Activated CD8-positive, alpha-beta memory T cell treated with anti-CD3 and anti-CD28 coated beads for 36 hours (primary cell): ENCODE measurements around the gene DCN. TPM values are rescaled to one million over a fixed set of nuclear protein-coding genes. Genes with fewer than 3 reads are reported as not detected.

Source experiments
- CTCF ChIA-PET: fragments of 350-600 bp; sonication (Branson Sonifier 250); formaldehyde crosslinking; loops from one replicate; lab custom pipeline; 2021; ENCODE audit warnings: antibody characterized with exemption; lab: Charles Lee
- POLR2A ChIA-PET: fragments of 350-600 bp; sonication (Branson Sonifier 250); formaldehyde crosslinking; loops from one replicate; lab custom pipeline; 2021; ENCODE audit warnings: antibody characterized with exemption; lab: Charles Lee
- total RNA-seq, 2 experiments: library from RNA; stranded (reverse); gene quantifications; one replicate each; pipeline ENCODE4 v1.2.3, GENCODE V29; 2021

Gene DCN
- total RNA-seq, 2 experiments from 2014 or later = not detected

DNA sequence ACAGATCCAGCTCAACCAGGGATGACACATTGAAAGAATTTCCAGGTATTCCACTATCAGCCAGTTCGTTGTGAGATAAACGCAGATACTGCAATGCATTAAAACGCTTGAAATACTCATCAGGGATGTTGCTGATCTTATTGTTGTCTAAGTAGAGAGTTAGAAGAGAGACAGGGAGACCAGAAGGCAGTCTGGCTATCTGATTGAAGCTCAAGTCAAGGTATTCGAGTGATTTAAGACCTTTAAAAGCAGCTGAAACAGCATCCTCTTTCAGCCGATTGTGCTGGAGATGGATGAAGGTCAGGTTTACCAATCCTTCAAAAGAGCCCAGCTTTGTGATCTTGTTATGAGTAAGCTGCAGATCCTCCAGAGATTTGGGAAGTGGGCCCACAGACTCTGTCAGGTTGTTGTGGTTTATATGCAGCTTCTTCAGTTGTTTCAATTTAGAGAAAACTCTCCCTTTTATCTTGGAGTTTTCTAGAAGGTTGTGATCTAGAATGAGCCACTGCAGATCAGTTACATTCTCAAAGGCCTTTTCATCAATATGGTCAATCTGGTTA lies 74.3 kb downstream of the DCN start:
- POLR2A ChIA-PET = no interaction called here

DNA sequence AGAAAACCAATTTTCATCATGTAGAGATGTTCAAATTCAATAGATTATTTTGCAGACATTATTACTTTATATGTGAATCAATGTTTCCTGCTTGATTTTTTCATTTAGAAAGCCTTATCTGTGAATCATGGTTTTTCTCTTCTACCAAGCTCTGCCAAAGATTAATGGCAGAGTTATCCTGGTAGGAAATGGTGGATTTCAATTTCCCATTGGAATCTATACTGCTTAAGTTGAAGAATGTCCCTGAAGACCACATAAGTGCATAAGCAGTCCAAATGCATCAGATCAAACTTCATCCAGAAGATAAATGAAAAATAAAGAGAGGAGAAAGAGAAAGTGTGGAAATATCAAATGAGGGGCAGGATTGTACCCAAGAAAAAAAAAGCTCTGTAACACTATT lies 76.3 kb downstream of the DCN start:
- POLR2A ChIA-PET = no interaction called here
- CTCF ChIA-PET = no interaction called here

More for the DNA sequence above, 74.3 kb downstream of the DCN start:
- CTCF ChIA-PET = no interaction called here

DNA sequence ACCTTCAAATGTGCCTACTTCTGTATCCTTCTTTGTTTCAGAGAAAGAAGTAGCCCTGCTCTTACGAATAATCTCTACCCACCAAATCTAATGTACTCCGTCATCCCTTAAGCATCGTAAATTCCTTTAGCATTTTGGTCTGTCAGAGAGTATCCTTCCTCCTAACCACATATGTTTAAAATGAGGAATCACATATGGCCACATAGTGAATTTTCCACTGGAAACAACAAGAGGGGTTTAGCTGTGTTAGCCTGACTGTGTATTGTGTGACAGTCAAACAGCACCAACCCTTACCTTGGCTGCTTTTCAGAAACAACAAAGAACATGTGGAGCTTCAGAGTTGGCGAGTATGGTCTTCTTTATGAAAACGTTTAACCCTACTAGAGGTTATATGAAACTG lies 76.8 kb downstream of the DCN start:
- CTCF ChIA-PET = no interaction called here
- POLR2A ChIA-PET = no interaction called here

DNA sequence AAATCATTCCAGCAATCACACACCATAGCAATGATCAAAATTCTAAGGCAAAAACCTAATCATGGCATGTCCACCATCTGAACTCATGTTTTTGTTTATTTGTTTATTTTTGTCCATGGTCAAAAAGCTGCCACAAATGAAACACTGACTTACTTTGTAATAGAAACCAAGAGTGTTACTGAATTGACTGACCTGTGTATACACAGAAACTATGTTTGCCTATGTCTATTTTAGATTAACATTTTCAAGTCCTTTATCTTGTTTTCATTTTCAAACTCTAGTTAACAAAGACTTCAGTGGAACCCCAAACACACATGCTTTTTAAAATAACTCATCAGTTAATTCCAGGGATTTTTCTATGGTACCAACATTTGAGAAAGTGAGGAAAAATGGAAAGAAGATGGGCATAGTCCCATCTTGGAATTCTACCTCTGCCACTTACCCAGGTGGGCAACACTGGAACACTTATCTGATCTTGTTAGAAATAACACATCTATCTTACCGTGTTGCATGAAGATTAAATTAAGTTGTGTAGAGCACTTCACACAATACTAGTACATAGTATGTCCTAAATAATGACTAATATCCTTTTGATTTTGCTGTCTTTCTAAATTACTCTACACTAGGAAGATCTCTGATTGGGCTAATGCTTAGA lies 77.7 kb downstream of the DCN start:
- ChIA-PET CTCF (no interaction called here), POLR2A (no interaction called here)

DNA sequence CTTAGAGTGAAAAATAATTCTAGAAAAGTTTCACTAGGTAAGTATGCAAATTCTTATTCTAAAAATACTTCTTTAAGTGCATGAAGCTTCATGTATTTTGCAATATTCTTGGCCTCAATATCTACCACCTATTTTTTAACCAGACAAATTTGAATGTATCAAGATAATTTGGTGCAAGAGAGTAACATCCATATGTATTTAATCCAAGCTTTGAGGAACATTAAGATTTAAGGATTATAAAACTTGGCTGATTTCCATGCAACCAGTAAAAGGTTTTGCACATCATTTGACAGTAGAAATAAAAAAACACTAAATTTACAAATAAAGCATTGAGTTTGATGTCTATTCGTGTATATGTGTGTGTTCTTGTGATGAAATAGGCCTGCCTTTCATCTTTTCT lies 79.0 kb downstream of the DCN start:
- CTCF ChIA-PET = no interaction called here
- POLR2A ChIA-PET = no interaction called here

DNA sequence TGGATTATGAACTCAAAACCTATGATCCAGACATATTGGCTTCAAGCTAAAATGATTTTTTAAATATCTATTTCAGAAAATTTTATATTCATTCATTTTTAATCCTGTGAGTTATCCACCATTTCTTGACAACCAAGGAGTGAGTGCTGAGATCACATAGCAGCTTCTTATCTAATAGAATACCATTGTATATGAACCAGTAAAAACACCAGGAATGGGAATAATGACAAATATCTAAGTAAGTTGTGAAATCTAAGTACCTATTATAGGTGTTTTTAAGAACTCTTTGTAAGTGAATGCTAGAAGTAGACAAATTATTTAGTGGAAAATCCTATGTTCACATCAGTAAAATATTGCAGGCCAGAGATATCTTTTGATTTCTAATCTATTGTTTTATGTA lies 79.5 kb downstream of the DCN start:
- ChIA-PET POLR2A (no interaction called here), CTCF (no interaction called here)

DNA sequence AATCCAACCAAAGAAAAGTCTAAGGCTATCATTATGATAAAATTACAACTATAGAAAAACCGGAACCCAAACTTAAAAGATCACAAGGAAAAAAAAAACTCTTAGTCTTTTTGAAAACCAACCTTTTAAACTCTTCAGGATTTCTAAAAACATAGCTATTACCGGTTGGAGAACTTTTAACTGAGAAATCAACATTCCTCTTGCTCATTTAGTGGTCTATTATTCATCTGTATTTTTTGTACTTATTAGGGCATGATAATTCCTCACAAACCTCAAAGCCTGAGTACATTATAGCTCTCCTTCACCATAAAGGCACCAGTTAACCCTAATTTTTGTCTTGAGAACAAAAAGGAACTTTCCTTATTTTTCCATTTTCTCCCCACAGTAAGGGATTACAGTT lies 81.7 kb downstream of the DCN start:
- ChIA-PET CTCF (no interaction called here), POLR2A (no interaction called here)

DNA sequence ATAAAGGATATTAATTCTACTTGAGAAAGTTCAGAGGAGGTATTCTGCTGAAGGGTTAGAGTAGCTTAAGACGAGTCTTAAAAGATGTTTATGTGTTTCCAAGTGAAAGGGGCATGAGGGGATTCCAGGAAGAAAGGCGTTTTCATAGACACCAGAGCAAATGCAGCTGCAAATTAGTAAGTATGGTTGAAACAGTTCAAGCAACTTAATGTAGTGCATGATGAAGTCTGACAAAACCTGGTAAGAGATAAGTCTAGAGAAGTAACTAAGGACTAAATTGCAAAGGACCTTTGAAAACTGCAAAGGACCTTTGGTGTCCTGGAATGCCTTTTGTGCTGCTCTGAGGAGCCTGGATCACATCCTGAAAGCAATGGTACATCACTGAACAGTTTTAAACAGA lies 82.8 kb downstream of the DCN start:
- POLR2A ChIA-PET = no interaction called here
- CTCF ChIA-PET = no interaction called here

DNA sequence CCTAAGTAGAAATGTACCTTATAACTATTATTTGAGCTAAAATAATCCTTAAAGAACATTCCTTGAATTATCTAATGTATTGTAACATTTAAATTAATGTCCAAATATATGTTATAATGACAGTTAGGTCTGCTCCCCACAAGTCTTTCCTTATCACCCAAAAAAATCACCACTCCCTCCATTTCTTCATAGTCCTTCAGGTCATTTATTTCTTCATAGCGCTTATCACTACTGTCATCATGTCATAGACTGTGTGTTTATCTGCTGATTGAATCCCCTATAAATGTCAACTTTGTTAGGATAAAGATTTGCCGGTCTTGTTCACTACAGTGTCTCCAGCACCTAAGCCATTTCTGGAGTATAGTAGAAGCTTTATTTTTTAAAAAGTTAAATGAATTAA lies 83.3 kb downstream of the DCN start:
- CTCF ChIA-PET = no interaction called here
- POLR2A ChIA-PET = no interaction called here

DNA sequence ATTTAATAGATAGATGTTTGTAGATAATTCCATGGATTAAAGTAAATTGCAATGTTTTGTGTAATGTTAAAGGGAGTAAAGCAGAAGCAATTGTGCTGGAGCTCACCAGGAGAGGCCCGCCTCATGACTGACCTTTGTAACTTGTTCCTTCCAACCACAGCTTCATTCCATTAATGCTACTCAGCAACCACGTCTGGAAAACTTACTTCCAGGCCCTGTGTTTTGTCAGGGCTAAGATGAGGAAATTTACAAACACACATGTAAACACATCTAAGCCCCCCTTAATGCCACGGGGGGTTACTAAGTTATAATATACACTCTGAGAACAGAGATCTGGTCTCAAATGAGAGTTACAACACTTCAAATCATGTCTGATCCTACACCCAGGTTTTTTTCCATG lies 83.7 kb downstream of the DCN start:
- ChIA-PET POLR2A (no interaction called here), CTCF (no interaction called here)

DNA sequence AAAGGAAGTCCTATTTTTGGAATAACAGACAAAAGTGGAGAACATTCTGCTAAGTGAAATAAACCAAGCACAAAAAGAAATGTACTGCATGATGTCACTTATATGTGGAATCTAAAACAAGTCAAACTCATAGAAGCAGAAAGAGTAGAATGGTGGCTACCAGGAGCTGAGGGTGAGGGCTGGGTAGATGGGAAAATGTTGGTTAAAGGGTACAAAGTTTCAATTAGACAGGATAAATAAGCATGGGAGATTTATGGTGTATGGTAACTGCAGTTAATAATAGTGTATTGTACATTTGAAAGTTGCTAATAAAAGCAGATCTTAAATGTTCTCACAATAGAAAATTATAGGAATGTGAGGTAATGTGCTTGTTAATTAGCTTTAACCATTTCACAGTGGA lies 84.2 kb downstream of the DCN start:
- CTCF ChIA-PET = no interaction called here
- POLR2A ChIA-PET = no interaction called here

DNA sequence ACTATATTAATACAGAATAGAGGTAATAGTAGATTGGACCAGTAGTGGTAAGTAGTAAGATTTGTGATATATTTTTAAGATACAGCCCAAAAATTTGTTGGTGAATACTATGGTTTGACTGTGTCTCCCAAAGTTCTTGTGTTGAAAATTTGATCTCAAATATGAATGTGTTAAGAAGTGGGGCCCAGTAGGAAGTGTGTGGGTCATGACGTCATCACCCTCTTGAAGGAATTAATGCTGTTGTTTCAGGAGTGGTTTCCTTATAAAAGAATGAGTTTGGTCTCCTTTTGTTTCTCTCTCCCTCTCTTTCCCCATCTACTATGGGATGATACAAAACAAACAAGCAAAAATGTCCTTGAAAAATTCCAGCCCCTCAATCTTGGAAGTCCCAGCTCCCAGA lies 87.7 kb downstream of the DCN start:
- ChIA-PET CTCF (no interaction called here), POLR2A (no interaction called here)

DNA sequence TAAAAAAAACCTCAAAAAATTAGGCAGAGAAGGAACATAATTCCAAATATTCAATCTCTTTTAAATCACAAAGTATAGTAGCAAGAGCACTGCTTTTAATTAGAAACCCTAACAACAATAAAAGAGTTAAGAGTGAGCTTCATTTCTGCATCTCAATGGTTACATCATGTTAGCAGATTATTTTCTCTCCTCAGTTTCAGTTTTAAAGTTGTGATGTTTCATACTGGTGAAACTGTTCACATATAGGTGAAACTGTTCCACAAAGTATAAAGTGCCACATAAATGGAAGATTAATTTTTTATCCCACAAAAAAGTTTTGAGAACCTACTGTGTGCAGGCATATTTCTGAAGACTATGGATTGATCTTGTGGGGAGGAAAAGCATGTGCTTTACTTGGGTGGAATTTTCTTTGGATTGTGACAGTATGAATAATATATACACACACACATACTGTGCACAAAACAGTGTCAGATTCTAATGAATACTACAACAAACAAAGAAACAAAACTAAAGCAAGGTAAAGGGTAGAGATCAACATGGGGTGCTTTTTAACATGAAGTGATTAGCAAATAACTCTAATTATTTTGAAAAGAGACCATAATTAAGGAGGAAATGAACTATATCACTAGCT lies 88.5 kb downstream of the DCN start:
- POLR2A ChIA-PET = no interaction called here
- CTCF ChIA-PET = no interaction called here

DNA sequence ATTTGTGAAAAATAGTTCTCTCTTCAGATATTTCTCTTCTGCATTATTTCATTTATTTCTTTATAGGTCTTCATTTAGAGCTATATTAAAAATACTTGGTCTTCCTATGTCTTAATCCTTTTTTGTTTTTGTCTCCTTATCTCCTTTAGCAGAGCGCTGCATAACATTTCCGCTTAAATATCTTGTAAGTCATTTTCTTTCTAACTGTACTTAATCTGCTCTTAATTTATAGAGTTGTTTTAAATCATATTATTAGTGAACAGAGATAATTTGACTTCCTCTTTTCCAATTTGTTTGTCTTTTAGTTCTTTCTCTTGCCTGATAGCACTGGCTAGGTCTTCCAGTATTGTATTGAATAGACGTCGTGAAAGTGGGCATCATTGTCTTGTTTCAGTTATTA lies 89.3 kb downstream of the DCN start:
- POLR2A ChIA-PET = no interaction called here
- CTCF ChIA-PET = no interaction called here

DNA sequence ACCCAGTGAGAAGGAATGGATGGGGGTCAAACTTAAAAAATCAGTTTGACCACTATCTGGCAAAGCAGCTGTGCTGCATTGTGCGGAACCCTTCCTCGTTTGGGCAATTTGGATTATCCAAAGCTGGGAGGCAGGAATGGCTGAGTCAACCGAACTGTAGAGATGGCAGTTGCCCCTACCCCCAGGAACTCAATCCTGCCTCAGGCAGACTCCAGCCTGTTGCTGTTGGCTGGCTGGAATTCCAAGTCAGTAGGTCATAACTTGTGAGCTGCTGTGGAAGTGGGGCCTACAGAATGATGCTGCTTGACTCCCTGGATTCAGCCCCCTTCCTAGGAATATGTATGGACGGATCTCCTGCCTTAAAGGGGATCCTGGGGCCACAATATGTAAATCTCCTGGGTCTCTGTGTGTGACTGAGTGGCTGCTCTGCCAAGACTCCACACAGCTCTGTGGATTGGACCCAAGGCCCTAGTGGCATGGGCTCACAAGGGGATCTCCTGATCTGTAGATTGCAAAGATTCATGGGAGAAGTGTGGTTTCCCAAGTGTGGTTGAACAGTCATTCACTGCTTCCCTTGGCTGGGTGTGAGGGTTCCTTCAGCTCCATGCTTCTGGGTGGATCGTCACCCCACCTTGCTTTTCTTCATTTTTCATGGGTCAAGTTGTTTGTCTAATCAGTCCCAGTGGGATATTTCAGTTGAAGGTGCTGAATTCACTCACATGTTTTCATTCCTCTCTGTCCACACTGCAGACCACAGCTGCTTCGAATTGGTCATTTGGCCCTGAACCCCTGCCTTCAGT lies 90.5 kb downstream of the DCN start:
- CTCF ChIA-PET = no interaction called here

More for the DNA sequence above, 90.5 kb downstream of the DCN start:
- POLR2A ChIA-PET = no interaction called here

Other genes with a start within 250 kb of the DCN start
- not detected for gene CCER1, start 227.6 kb downstream of the DCN start, total RNA-seq
- gene EPYC, start 177.8 kb downstream of the DCN start, total RNA-seq = not detected
- not detected for gene KERA, start 124.8 kb downstream of the DCN start, total RNA-seq
- not detected for gene LUM, start 71.3 kb downstream of the DCN start, total RNA-seq